ENCODE data around the gene IL1RAP. TPM values are rescaled to one million over a fixed set of nuclear protein-coding genes. Genes with fewer than 3 reads are reported as not detected.

IL1RAP gene
- total RNA-seq, 1 donor from 2014 or later, result 8.2 TPM

GRCh38 chr3:190552021-190552420 lies 38.1 kb downstream of the IL1RAP start:
- Mint-ChIP-seq H3K9me3 (no peaks in the 10 kb centered on the region), H3K4me3 (no peak overlapping the region), H3K36me3 (peaks cover 5% of the 10 kb centered on the region), H3K4me1 (ENCODE audit: unreplicated experiment) (no peaks in the 10 kb centered on the region), H3K27ac (no peak overlapping the region), H3K27me3 (no peaks in the 10 kb centered on the region)
- TF ChIP-seq CTCF (conservative IDR thresholded peaks at IDR 0.05), result no peak
- DNase-seq (ENCODE audit: extremely low spot score, unreplicated experiment), result no peak

- no peaks in the 10 kb centered on the region for H3K9me3 Mint-ChIP-seq
- H3K27me3 Mint-ChIP-seq, result no peaks in the 10 kb centered on the region
- peak overlapping the region; percentile 79 for H3K4me3 Mint-ChIP-seq
- H3K4me1 Mint-ChIP-seq (ENCODE audit: unreplicated experiment), result no peaks in the 10 kb centered on the region
- H3K27ac Mint-ChIP-seq, result peak overlapping the region; percentile 84
- TF ChIP-seq CTCF (conservative IDR thresholded peaks at IDR 0.05), result no peak
- no peak for DNase-seq (ENCODE audit: extremely low spot score, unreplicated experiment)
- peaks cover 7% of the 10 kb centered on the region for H3K36me3 Mint-ChIP-seq
Measured at GRCh38 chr3:190552969-190553759, 39.3 kb downstream of the IL1RAP start.

- peak overlapping the region; percentile 50 for H3K27ac Mint-ChIP-seq
- no peak for TF ChIP-seq CTCF (conservative IDR thresholded peaks at IDR 0.05)
- H3K36me3 Mint-ChIP-seq, result peaks cover 7% of the 10 kb centered on the region
- no peak for DNase-seq (ENCODE audit: extremely low spot score, unreplicated experiment)
- no peaks in the 10 kb centered on the region for H3K27me3 Mint-ChIP-seq
- no peaks in the 10 kb centered on the region for H3K9me3 Mint-ChIP-seq
- no peaks in the 10 kb centered on the region for H3K4me1 Mint-ChIP-seq (ENCODE audit: unreplicated experiment)
- peak overlapping the region; percentile 79 for H3K4me3 Mint-ChIP-seq
Measured at GRCh38 chr3:190554197-190554596, 40.3 kb downstream of the IL1RAP start.

GRCh38 chr3:190556351-190556750 lies 42.5 kb downstream of the IL1RAP start:
- no peak for TF ChIP-seq CTCF (conservative IDR thresholded peaks at IDR 0.05)
- DNase-seq (ENCODE audit: extremely low spot score, unreplicated experiment), result no peak
- H3K4me1 Mint-ChIP-seq (ENCODE audit: unreplicated experiment), result peaks cover 6% of the 10 kb centered on the region
- H3K27ac Mint-ChIP-seq, result no peak overlapping the region
- no peak overlapping the region for H3K4me3 Mint-ChIP-seq
- H3K36me3 Mint-ChIP-seq, result peaks cover 7% of the 10 kb centered on the region
- no peaks in the 10 kb centered on the region for H3K27me3 Mint-ChIP-seq
- peaks cover 5% of the 10 kb centered on the region for H3K9me3 Mint-ChIP-seq

- Mint-ChIP-seq H3K27me3 (no peaks in the 10 kb centered on the region), H3K36me3 (peaks cover 7% of the 10 kb centered on the region), H3K9me3 (peaks cover 5% of the 10 kb centered on the region), H3K4me3 (no peak overlapping the region), H3K27ac (no peak overlapping the region), H3K4me1 (ENCODE audit: unreplicated experiment) (peaks cover 6% of the 10 kb centered on the region)
- no peak for TF ChIP-seq CTCF (conservative IDR thresholded peaks at IDR 0.05)
- no peak for DNase-seq (ENCODE audit: extremely low spot score, unreplicated experiment)
Measured at GRCh38 chr3:190557296-190557695, 43.4 kb downstream of the IL1RAP start.
